ENCODE data around the gene PALLD.

The PALLD gene

DNA sequence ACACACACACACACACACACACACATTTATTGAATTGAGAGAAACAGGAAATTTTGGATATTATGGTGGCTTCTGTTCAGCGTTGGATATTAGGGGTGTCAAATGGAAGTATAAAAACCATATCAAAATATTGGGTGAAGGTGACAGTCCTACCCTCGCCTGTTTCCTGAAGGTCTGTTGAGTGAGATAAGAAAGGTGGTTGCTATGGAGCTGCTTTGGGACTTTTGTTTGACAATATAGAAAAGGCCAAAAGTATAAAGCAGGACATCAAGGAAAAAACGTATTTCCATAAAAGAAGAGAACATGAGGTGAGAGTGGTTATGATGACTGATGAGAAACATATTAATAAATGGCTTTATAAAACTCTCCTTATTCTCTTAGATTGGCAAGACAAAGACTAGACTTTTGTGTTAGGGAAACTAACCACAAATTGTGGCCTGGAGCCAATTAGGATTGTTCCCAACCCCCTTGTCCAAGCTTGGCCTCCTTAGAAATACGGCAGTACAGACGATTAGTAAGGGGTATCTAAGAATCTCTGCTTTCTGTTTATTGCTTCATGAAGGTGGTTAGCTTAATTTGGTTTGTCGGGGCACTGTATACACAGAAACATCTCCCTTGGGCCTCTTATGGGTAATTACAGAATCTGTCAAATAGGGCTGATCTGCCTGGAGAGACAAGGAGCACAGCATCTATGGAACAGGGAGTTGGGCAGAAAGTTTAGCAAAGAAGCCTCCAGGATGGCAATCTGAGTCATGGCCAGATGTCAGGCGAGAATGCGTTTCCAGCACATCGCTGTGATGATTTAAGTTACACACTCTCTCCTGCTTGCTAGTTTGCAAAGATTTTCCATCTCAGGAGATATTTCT is 315.2 kb downstream of the PALLD start:
- Histone ChIP-seq H3K27ac (peak overlapping the region; percentile 6 to 76), H3K4me3 (peak overlapping the region; percentile 2)
- TF ChIP-seq, protein P1, sequence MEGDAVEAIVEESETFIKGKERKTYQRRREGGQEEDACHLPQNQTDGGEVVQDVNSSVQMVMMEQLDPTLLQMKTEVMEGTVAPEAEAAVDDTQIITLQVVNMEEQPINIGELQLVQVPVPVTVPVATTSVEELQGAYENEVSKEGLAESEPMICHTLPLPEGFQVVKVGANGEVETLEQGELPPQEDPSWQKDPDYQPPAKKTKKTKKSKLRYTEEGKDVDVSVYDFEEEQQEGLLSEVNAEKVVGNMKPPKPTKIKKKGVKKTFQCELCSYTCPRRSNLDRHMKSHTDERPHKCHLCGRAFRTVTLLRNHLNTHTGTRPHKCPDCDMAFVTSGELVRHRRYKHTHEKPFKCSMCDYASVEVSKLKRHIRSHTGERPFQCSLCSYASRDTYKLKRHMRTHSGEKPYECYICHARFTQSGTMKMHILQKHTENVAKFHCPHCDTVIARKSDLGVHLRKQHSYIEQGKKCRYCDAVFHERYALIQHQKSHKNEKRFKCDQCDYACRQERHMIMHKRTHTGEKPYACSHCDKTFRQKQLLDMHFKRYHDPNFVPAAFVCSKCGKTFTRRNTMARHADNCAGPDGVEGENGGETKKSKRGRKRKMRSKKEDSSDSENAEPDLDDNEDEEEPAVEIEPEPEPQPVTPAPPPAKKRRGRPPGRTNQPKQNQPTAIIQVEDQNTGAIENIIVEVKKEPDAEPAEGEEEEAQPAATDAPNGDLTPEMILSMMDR (IDR thresholded peaks at IDR 0.05): no peak
- no peak for DNase-seq (ENCODE audit: low spot score)

DNA sequence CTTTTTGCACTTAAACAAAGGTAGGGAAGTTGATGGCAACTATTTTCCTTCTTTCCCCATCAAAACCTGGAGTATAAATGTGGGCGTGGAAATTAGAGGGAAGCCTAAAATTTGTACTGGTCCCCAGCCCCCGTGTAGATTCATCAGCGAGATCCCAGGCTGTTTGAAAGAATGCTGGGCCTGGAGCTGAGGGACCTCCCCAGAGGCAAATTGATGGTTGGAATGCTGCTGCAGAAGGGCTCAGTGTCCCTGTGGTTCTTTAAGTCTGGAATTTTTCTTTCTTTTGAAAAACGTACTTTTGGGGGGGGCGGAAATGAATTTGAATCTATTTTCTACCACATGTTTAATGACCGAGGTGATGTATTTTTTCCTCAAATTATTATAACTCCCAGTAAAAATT is 316.0 kb downstream of the PALLD start:
- TF ChIP-seq, protein P1 (IDR thresholded peaks at IDR 0.05): no peak
- Histone ChIP-seq H3K27ac (peak overlapping the region; percentile 6 to 76), H3K4me3 (peak overlapping the region; percentile 2)
- DNase-seq (ENCODE audit: low spot score): no peak

DNA sequence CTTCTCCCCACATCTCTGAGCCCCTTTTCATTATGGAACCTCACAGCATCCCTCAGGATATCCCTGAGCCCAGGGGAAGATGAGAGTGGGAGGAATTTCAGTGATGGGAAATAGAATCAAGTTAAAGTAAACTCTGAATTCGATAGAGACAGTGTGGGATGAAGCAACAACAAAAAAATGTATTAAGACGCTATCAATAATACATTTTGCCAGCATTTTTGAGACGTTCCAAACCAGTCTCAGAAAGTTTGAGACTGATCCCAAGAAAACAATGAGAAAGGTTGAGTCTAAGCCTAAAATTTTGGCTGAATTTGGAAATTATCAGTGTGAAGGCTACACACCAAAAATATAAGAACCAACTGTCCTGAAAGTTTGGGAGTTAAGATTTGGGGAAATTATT is 317.0 kb downstream of the PALLD start:
- Histone ChIP-seq H3K27ac (peak overlapping the region in 1 of 2 donors; percentile 76), H3K4me3 (no peak overlapping the region)
- TF ChIP-seq, protein P1 (IDR thresholded peaks at IDR 0.05): no peak
- DNase-seq (ENCODE audit: low spot score): no peak

DNA sequence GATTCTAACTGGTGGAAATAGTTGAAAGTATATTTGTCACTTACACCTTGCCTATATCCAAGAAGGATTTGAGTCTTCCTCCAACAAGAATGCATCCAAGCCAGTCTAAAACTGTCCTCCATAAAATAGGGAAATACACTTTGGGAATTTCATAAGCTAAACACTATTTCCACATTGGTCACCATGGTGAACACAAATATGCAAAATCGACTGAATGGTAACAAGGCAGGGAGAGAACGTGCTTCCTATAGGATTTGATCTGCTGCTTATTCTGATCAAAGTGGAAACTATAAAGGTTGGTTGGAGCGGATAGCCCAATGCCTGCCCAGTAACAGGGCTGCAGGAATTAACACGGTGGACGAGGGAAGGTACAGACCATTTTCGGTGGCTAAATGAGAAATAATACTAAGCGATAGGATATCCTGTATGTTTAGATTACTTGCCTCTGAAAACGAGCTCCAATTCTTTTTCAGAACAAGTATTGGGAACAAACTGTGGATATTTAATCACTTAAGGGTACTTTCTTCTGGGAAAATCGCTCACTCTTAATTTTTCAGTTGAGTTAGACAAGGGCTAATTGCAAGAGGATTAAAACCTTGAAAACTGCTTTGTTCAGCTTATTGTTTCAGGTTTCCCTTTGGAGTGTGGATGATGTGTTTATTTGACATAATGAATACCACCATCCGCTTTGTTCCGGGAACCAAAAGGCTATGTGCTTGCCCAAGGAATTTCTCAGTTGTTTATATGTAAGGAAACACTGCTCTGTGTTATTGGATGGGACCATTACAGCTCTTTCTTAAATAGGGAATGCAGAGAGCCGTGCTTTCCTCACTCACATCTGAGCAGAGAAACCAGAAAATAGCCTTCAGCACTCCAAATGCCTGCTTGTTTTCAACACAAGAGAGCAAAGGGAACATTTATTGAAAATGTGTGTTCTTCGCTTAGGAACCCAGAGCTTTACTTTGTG is 318.8 kb downstream of the PALLD start:
- TF ChIP-seq, protein P1 (IDR thresholded peaks at IDR 0.05): no peak
- no peak for DNase-seq (ENCODE audit: low spot score)
- peak overlapping the region; percentile 73 to 86 for H3K27ac ChIP-seq
- H3K4me3 ChIP-seq: peak overlapping the region; percentile 35

DNA sequence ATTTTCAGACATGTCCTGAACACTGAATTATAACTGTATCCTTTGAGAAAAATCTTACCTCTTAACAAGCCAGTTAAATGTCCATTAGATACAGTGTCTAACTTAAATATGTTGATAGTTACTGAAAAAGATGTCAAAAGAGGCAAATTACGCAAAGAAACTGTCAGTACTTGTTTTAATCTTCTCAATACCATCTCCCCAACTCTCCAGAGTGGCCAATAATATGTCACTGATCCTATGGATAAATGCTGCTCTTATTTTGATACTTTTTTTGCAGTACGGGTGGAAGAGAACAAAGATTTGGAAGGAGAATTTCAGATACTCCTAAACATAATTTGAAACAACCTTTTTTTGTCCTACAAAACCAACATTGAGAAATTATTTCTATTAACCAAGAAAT is 320.5 kb downstream of the PALLD start:
- TF ChIP-seq, protein P1 (IDR thresholded peaks at IDR 0.05): no peak
- peak overlapping the region; percentile 80 to 86 for H3K27ac ChIP-seq
- H3K4me3 ChIP-seq: peak overlapping the region; percentile 52
- DNase-seq (ENCODE audit: low spot score): no peak

DNA sequence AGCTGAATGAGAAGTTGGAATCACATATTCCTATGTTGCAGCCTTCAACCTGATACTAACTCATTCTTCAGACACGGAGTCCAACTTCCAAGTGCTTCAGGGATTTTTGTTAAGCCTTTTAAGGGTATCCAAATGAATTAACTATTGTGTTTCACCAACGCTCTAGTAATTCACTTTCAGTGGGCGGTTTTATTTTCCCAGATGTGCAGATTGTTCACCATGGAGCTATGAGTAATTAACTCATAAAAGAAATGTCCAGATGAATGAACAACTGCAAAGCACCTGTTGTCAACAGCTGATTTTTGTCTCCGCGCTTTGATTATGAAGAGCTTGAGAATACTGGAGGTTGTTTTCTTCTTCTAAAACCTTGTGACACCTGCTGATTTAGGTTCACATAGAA is 325.6 kb downstream of the PALLD start:
- no peak for DNase-seq (ENCODE audit: low spot score)
- no peak overlapping the region for H3K27ac ChIP-seq
- TF ChIP-seq, protein P1 (IDR thresholded peaks at IDR 0.05): no peak

More for the DNA sequence above, 325.6 kb downstream of the PALLD start:
- H3K4me3 ChIP-seq: no peak overlapping the region

Data from coronary artery (tissue), 2 donors.